Chondrocyte (in vitro differentiated cells): ENCODE results near the gene IMMP2L. TPM values are rescaled to one million over a fixed set of nuclear protein-coding genes. Genes with fewer than 3 reads are reported as not detected.

ENCODE experiments used
- DNase-seq: peaks from one replicate; pipeline ENCODE4 v3.0.0; 2021; ENCODE audit warnings: mixed read lengths, low spot score
- H3K27ac Mint-ChIP-seq: one replicate; pipeline ENCODE4 v1.8.0; 2021; ENCODE audit warnings: mild to moderate bottlenecking, moderate library complexity, mixed read lengths; ENCODE audit not compliant: unreplicated experiment
- H3K27me3 Mint-ChIP-seq: 2 replicates; pipeline ENCODE4 v1.8.0; 2021; ENCODE audit warnings: low read depth, mixed read lengths
- H3K36me3 Mint-ChIP-seq: 2 replicates; pipeline ENCODE4 v1.8.0; 2021; ENCODE audit warnings: low read depth, mixed read lengths
- H3K4me1 Mint-ChIP-seq: 2 replicates; pipeline ENCODE4 v1.8.0; 2021; ENCODE audit warnings: low read depth, mild to moderate bottlenecking, mixed read lengths
- H3K4me3 Mint-ChIP-seq: one replicate; pipeline ENCODE4 v1.8.0; 2021; ENCODE audit warnings: mild to moderate bottlenecking, moderate library complexity, mixed read lengths; ENCODE audit not compliant: unreplicated experiment
- H3K9me3 Mint-ChIP-seq: 2 replicates; pipeline ENCODE4 v1.8.0; 2021; ENCODE audit warnings: low read depth, mixed read lengths
- CTCF ChIP-seq: fragments of 200-600 bp; sonication (generic); IDR thresholded peaks from 2 replicates; pipeline ENCODE4 v1.5.0; 2021; ENCODE audit warnings: antibody characterized with exemption, mild to moderate bottlenecking, moderate library complexity
- total RNA-seq: library from RNA; stranded (reverse); gene quantifications from 3 replicates; pipeline ENCODE4 v1.2.1, GENCODE V29; 2021

Gene IMMP2L
- total RNA-seq, 1 donor from 2014 or later: 6.1 TPM

GRCh38 chr7:111006040-111006439 is 556.3 kb downstream of the IMMP2L start:
- H3K4me3 Mint-ChIP-seq: no peak overlapping the region
- H3K27me3 Mint-ChIP-seq: no peaks in the 10 kb centered on the region
- DNase-seq: no peak
- no peaks in the 10 kb centered on the region for H3K4me1 Mint-ChIP-seq
- no peak overlapping the region for H3K27ac Mint-ChIP-seq
- no peaks in the 10 kb centered on the region for H3K36me3 Mint-ChIP-seq
- no peaks in the 10 kb centered on the region for H3K9me3 Mint-ChIP-seq
- no peak for TF ChIP-seq CTCF

- H3K9me3 Mint-ChIP-seq: no peaks in the 10 kb centered on the region
- DNase-seq: no peak
- H3K4me3 Mint-ChIP-seq: no peak overlapping the region
- H3K27ac Mint-ChIP-seq: no peak overlapping the region
- H3K36me3 Mint-ChIP-seq: no peaks in the 10 kb centered on the region
- no peaks in the 10 kb centered on the region for H3K27me3 Mint-ChIP-seq
- no peaks in the 10 kb centered on the region for H3K4me1 Mint-ChIP-seq
- no peak for TF ChIP-seq CTCF
Observed at GRCh38 chr7:111005445-111005844, 556.8 kb downstream of the IMMP2L start.

GRCh38 chr7:111004310-111004901 is 557.9 kb downstream of the IMMP2L start:
- H3K9me3 Mint-ChIP-seq: no peaks in the 10 kb centered on the region
- no peak overlapping the region for H3K4me3 Mint-ChIP-seq
- no peak for TF ChIP-seq CTCF
- H3K27me3 Mint-ChIP-seq: no peaks in the 10 kb centered on the region
- no peak overlapping the region for H3K27ac Mint-ChIP-seq
- no peak for DNase-seq
- no peaks in the 10 kb centered on the region for H3K4me1 Mint-ChIP-seq
- H3K36me3 Mint-ChIP-seq: no peaks in the 10 kb centered on the region

GRCh38 chr7:111003883-111004282 is 558.4 kb downstream of the IMMP2L start:
- DNase-seq: no peak
- H3K27me3 Mint-ChIP-seq: no peaks in the 10 kb centered on the region
- H3K27ac Mint-ChIP-seq: no peak overlapping the region
- H3K36me3 Mint-ChIP-seq: no peaks in the 10 kb centered on the region
- no peaks in the 10 kb centered on the region for H3K9me3 Mint-ChIP-seq
- H3K4me3 Mint-ChIP-seq: no peak overlapping the region
- no peaks in the 10 kb centered on the region for H3K4me1 Mint-ChIP-seq
- no peak for TF ChIP-seq CTCF

GRCh38 chr7:110994028-110994967 is 568.0 kb downstream of the IMMP2L start:
- Mint-ChIP-seq H3K4me1 (no peaks in the 10 kb centered on the region), H3K9me3 (no peaks in the 10 kb centered on the region), H3K27me3 (no peaks in the 10 kb centered on the region), H3K4me3 (no peak overlapping the region), H3K27ac (no peak overlapping the region), H3K36me3 (no peaks in the 10 kb centered on the region)
- no peak for DNase-seq
- no peak for TF ChIP-seq CTCF
